Tibial nerve (tissue), 4 donors: ENCODE measurements around the gene DTX3. TPM values are rescaled to one million over a fixed set of nuclear protein-coding genes. Genes with fewer than 3 reads are reported as not detected.

ENCODE experiments used
- DNase-seq, 2 donors: peaks; one replicate each; pipeline ENCODE4 v3.0.0-alpha.2; 2019; ENCODE audit warnings: low spot score in 2 of 2
- H3K27ac ChIP-seq, 4 donors: fragments of 200-600 bp; sonication (generic) in 3 of 4; one replicate each; pipeline ENCODE4 v1.5.1; 2017 to 2019; ENCODE audit warnings: mild to moderate bottlenecking in 1 of 4
- H3K27me3 ChIP-seq, 2 donors: fragments of 200-600 bp; sonication (generic) in 1 of 2; one replicate each; pipeline versions ENCODE4 v1.5.1 to v1.6.0; 2017 to 2019
- H3K36me3 ChIP-seq, 3 donors: fragments of 200-600 bp; sonication (generic); one replicate each; pipeline ENCODE4 v1.5.1; 2018 to 2019
- H3K4me1 ChIP-seq, 4 donors: fragments of 200-600 bp; sonication (generic) in 3 of 4; one replicate each; pipeline ENCODE4 v1.5.1; 2017 to 2019
- H3K4me3 ChIP-seq, 4 donors: fragments of 200-600 bp; sonication (generic) in 3 of 4; one replicate each; pipeline ENCODE4 v1.5.1; 2017 to 2019; ENCODE audit warnings: mild to moderate bottlenecking in 1 of 4, moderate library complexity in 1 of 4
- H3K9me3 ChIP-seq, 4 donors: fragments of 200-600 bp; sonication (generic) in 3 of 4; one replicate each; pipeline ENCODE4 v1.5.1; 2017 to 2019
- EP300 ChIP-seq, 2 donors: sonication (generic); formaldehyde crosslinking; IDR thresholded peaks; one replicate each; pipeline ENCODE4 v1.6.1; 2017; ENCODE audit warnings: antibody characterized with exemption in 2 of 2, mild to moderate bottlenecking in 1 of 2
- POLR2A ChIP-seq, 2 donors: fragments of 450-650 bp; IDR thresholded peaks; one replicate each; pipeline ENCODE4 v1.6.1; 2017; ENCODE audit warnings: antibody characterized with exemption in 2 of 2, mild to moderate bottlenecking in 2 of 2, moderate library complexity in 2 of 2
- WGBS, 2 donors: methylation state at CpG; one replicate each; pipeline ENCODE4 v1.1.5; 2018; 5-methylcytosine and 5-hydroxymethylcytosine counted together
- total RNA-seq, 4 donors: library from RNA; depleted of rRNA; stranded (reverse); fragments of >200 nt; gene quantifications; one replicate each; pipeline ENCODE4 v1.1.0, GENCODE V29; 2016
- TF ChIP-seq, protein P1 (sequence below), 5 experiments: fragments of 200-600 bp in 3 of 5; fragments of 450-650 bp in 2 of 5; sonication (generic) in 3 of 5; IDR thresholded peaks; one replicate each; pipeline ENCODE4 v1.5.1; 2016 to 2019; ENCODE audit warnings: antibody characterized with exemption in 5 of 5, mild to moderate bottlenecking in 3 of 5, moderate library complexity in 2 of 5

Gene DTX3
- total RNA-seq, 4 donors from 2014 or later: 19.0 to 33.1 (median 28.1) TPM

DNA sequence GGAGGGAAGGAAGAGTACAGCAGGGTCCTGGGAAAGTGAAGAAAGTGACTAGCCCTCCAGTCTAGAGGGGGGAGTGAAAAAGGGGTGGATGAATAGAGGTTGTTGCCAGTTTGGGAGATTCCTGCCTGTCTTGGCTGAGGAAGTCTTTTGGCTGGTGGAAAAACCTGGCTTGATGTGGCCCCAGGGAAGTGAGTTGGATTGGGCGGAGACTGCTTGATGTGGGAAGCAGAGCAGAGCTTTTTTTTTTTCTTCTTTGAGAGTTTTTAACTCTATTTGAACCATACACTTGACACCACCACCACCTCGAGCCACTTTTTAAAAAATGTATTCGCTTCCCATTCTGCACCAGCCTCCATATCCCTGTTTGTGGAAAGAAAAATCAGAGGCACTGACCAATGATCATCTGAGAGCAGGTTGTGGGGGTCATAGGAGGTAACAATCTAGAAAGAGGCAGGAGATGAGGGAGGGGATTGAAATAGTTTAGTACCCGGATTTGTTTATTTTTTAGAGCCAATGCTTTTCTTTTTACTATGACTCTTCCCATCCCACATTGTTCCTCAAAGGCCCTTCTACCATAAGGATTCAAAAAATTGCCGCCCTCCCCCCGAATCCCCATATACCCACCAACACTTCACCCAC, 690 bp upstream of the DTX3 start:
- H3K9me3 ChIP-seq: no peaks in the 10 kb centered on the region
- no peaks in the 10 kb centered on the region for H3K27me3 ChIP-seq
- TF ChIP-seq POLR2A (IDR thresholded peaks at IDR 0.05): no peak
- TF ChIP-seq, protein P1, sequence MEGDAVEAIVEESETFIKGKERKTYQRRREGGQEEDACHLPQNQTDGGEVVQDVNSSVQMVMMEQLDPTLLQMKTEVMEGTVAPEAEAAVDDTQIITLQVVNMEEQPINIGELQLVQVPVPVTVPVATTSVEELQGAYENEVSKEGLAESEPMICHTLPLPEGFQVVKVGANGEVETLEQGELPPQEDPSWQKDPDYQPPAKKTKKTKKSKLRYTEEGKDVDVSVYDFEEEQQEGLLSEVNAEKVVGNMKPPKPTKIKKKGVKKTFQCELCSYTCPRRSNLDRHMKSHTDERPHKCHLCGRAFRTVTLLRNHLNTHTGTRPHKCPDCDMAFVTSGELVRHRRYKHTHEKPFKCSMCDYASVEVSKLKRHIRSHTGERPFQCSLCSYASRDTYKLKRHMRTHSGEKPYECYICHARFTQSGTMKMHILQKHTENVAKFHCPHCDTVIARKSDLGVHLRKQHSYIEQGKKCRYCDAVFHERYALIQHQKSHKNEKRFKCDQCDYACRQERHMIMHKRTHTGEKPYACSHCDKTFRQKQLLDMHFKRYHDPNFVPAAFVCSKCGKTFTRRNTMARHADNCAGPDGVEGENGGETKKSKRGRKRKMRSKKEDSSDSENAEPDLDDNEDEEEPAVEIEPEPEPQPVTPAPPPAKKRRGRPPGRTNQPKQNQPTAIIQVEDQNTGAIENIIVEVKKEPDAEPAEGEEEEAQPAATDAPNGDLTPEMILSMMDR (IDR thresholded peaks at IDR 0.05): no peak
- no peak for TF ChIP-seq EP300 (IDR thresholded peaks at IDR 0.05)
- peak overlapping the region; percentile 80 to 97 (median 91) for H3K27ac ChIP-seq
- peak in 1 of 2 donors; percentile 60 for DNase-seq
- peaks cover 0 to 56% (median 0%) of the 10 kb centered on the region in 3 donors for H3K36me3 ChIP-seq
- WGBS, 2 donors: 17% methylated on average over 6 of the region's 6 CpGs
- H3K4me3 ChIP-seq: peak overlapping the region; percentile 45 to 85 (median 64)
- peaks cover 0 to 50% (median 9%) of the 10 kb centered on the region in 4 donors for H3K4me1 ChIP-seq

DNA sequence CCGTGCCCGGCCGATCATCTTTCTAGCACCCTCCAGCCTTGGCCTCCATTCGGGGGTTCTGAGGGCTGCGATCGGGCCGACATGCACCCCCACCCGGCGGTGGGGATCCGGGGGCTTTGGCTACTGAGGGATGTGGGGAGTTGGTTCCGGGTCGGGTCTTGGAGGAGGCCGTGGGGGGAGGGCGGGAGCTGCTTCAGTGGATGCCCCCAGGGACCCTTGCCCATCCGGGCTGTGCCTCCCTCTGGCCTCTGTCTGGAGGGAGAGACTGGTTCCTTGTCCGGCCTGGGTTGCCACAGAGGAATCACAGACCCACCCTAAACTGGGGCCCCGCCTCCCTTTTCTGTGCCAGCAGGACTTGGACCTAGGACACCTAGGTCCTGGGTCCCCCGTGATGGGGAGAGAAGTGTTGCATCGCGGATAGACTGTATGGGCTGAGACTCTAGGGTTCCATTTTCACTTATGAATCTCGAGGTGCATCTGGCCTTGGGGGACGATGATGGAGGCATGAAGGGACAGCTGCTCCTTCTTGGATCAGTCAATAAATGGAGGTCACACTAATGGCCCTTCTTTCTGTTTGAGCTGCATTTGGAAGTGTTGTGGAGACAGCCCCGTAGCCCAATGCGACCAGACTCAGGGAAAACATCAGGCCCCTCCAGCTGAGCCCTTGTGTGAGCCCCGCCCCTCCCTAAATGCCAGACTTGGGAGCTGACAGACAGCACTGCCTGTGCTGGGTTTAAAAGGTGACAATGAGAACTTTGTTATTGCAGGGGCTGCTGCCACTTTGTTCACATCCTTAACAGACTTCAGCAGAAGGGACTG, 577 bp downstream of the DTX3 start:
- peak in 1 of 2 donors; percentile 40 for DNase-seq

DNA sequence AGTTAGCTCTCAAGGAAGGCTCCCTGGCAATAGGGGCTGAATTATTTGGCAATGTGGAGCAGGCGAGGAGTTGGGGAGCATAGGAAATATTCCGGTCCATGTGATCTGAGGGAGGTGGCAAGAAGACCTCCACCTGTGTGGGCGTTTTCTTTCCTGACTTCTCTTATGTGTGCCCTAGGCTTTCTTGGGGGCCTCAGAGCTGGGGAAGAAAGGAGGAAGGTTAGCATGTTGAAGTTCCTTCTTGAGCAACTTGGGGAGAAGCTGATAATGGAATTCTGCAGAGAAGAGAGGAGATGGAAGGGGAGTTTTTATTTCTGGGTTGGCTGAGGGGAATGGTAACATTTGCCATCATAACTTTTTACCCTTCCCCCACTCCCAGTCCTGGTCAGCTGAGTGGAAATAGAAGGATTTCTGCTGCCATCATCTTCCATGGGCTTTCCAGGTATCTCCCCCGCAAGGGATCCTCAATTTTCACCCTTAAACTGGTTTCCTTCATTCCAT, 1.2 kb downstream of the DTX3 start:
- WGBS, 2 donors: 58 to 67% methylated on average over 4 of the region's 4 CpGs
- Histone ChIP-seq H3K27ac (peak overlapping the region in 2 of 4 donors; percentile 94 to 97), H3K27me3 (no peaks in the 10 kb centered on the region), H3K4me1 (peaks cover 0 to 68% (median 9%) of the 10 kb centered on the region in 4 donors), H3K9me3 (no peaks in the 10 kb centered on the region), H3K4me3 (peak overlapping the region in 2 of 4 donors; percentile 71 to 85), H3K36me3 (peaks cover 0 to 36% (median 0%) of the 10 kb centered on the region in 3 donors)
- TF ChIP-seq POLR2A (IDR thresholded peaks at IDR 0.05): no peak
- no peak for TF ChIP-seq EP300 (IDR thresholded peaks at IDR 0.05)
- TF ChIP-seq, protein P1 (IDR thresholded peaks at IDR 0.05): no peak
- DNase-seq: no peak

More for the DNA sequence above, 577 bp downstream of the DTX3 start:
- peaks cover 0 to 62% (median 9%) of the 10 kb centered on the region in 4 donors for H3K4me1 ChIP-seq
- peak overlapping the region; percentile 45 to 85 (median 64) for H3K4me3 ChIP-seq
- H3K36me3 ChIP-seq: peaks cover 0 to 43% (median 0%) of the 10 kb centered on the region in 3 donors
- 1 to 7% methylated on average over 6 to 14 of the region's 25 CpGs for WGBS, 2 donors
- TF ChIP-seq EP300 (IDR thresholded peaks at IDR 0.05) (no peak), POLR2A (IDR thresholded peaks at IDR 0.05) (no peak)
- TF ChIP-seq, protein P1 (IDR thresholded peaks at IDR 0.05): no peak
- no peaks in the 10 kb centered on the region for H3K9me3 ChIP-seq
- H3K27ac ChIP-seq: peak overlapping the region; percentile 80 to 97 (median 91)
- H3K27me3 ChIP-seq: no peaks in the 10 kb centered on the region

DNA sequence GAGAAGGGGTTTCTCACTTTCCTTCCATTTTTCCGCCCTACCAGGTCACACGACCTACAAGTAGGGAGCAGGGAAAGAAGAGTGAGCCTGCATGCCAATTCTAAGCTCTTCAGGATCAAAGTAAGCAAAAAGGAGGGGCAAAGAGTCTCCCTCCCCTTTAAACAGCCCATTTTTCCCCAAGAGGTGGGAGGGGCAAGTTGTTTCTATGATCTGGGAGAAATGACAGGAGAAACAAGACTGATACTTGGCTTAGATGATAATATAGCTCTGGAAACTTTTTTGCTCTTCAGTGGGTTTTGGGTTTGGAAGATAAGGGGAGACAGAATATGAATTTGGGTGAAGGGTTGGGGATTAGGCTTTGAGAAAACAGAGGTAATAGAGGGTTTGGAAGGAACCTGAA, 1.8 kb downstream of the DTX3 start:
- Histone ChIP-seq H3K27ac (peak overlapping the region in 2 of 4 donors; percentile 94 to 97), H3K36me3 (peaks cover 0 to 31% (median 0%) of the 10 kb centered on the region in 3 donors), H3K4me1 (peaks cover 0 to 74% (median 9%) of the 10 kb centered on the region in 4 donors), H3K4me3 (no peak overlapping the region), H3K27me3 (no peaks in the 10 kb centered on the region), H3K9me3 (no peaks in the 10 kb centered on the region)
- WGBS, 2 donors: 59 to 72% methylated on average over 2 of the region's 2 CpGs
- TF ChIP-seq EP300 (IDR thresholded peaks at IDR 0.05): no peak
- TF ChIP-seq, protein P1 (IDR thresholded peaks at IDR 0.05): no peak
- no peak for TF ChIP-seq POLR2A (IDR thresholded peaks at IDR 0.05)
- no peak for DNase-seq
